ENCODE measurements around the gene SETD1A. TPM values are rescaled to one million over a fixed set of nuclear protein-coding genes. Genes with fewer than 3 reads are reported as not detected.
"Not testable (repeated sequence)": the region's sequence is repeated elsewhere in the genome, so short reads cannot be mapped to it uniquely, and the experiment has no call there.

The SETD1A gene
- total RNA-seq, 1 experiment from 2014 or later = 0.51 TPM

- in situ Hi-C loops (cut with HindIII; ENCODE audit: low sequenced_read_pairs) = no loop called here
- DNase-seq (ENCODE audit: low spot score) = peak; percentile 97
These were observed 29.7 kb upstream of the SETD1A start for GRCh38 chr16:30927789-30928378.

DNA sequence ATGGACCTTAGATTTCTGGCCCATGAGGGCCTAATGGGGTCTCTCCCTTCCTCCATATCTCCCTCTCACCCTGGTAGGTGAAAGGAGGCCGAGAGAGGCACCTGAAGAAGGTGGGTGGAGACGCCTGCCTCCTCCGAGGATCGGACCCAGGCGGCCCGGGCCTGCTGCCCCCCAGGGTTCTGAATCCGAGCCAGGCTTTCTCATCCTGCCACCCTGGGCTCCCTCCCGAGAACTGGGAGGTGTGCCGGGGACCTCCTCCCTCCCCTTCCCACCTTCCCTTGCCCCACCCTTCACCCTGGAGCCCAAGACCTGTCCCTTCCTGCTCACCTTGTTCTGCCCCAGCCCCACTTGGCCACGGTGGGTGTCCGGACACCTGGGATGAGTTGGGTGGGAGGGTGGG, 29.2 kb upstream of the SETD1A start:
- in situ Hi-C loops (cut with HindIII; ENCODE audit: low sequenced_read_pairs) = no loop called here
- no peak for DNase-seq (ENCODE audit: low spot score)

- in situ Hi-C loops (cut with HindIII; ENCODE audit: low sequenced_read_pairs) = no loop called here
These were observed 28.4 kb upstream of the SETD1A start for GRCh38 chr16:30929167-30929566.

DNA sequence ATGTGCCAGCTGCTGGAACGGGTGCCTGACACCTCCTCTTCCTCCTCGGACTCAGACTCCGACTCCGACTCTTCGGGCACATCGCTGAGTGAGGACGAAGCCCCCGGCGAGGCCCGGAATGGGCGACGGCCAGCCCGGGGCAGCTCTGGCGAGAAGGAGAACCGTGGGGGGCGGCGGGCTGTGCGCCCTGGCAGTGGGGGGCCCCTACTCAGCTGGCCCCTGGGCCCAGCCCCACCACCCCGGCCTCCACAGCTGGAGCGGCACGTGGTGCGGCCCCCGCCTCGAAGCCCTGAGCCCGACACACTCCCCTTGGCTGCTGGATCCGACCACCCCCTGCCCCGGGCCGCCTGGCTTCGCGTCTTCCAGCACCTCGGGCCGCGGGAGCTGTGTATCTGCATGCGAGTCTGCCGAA, 27.4 kb upstream of the SETD1A start:
- DNase-seq (ENCODE audit: low spot score) = no peak
- in situ Hi-C loops (cut with HindIII; ENCODE audit: low sequenced_read_pairs) = no loop called here

More at GRCh38 chr16:30929167-30929566, 28.4 kb upstream of the SETD1A start:
- DNase-seq (ENCODE audit: low spot score) = no peak

GRCh38 chr16:30931068-30931650, 26.4 kb upstream of the SETD1A start:
- DNase-seq (ENCODE audit: low spot score) = no peak
- in situ Hi-C loops (cut with HindIII; ENCODE audit: low sequenced_read_pairs) = no loop called here

DNA sequence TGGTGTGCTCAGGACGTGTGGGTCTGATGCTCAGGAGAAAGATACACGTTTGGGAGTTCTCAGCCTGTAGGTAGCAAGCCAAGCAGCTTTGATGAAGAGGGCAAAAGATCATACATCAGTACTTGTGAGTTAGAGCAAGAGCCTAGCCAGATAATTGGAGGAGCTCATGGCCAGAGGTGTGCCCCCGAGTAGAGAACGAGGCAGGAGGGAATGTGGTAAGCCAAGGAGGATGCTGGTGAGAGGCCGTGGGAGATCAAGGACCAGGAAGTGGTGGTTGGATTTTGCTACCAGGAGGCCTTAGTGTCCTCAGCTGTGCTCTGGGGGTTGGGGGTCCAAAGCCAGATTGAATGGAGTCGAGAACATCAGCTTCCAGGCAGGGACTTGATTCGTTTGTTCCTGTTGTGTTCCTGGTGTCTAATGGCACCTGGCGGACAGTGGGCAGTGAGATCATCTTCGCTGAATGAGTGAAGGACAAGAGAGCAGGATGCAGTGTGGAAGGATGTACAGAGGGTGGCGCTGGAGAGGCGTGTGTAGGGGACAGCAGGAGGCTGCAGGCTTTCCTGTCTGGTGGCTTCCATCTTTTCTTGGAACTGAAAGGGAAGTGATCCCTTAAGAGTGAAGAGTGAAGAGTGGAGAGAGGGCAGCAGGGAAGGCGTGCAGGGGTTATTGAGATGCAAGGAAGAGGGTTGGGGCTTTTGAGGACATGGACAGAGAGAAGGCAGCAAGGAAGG, 22.6 kb upstream of the SETD1A start:
- in situ Hi-C loops (cut with HindIII; ENCODE audit: low sequenced_read_pairs) = no loop called here
- DNase-seq (ENCODE audit: low spot score) = peak; percentile 65

- no peak for DNase-seq (ENCODE audit: low spot score)
- in situ Hi-C loops (cut with HindIII; ENCODE audit: low sequenced_read_pairs) = no loop called here
These were observed 19.9 kb upstream of the SETD1A start for GRCh38 chr16:30937692-30938091.

GRCh38 chr16:30939571-30939970, 18.0 kb upstream of the SETD1A start:
- in situ Hi-C loops (cut with HindIII; ENCODE audit: low sequenced_read_pairs); DNase-seq (ENCODE audit: low spot score): not testable (repeated sequence)

GRCh38 chr16:30941600-30942425, 15.7 kb upstream of the SETD1A start:
- in situ Hi-C loops (cut with HindIII; ENCODE audit: low sequenced_read_pairs) = no loop called here
- DNase-seq (ENCODE audit: low spot score) = peak; percentile 74

GRCh38 chr16:30942426-30942806, 15.1 kb upstream of the SETD1A start:
- in situ Hi-C loops (cut with HindIII; ENCODE audit: low sequenced_read_pairs) = no loop called here
- no peak for DNase-seq (ENCODE audit: low spot score)

- DNase-seq (ENCODE audit: low spot score) = no peak
- in situ Hi-C loops (cut with HindIII; ENCODE audit: low sequenced_read_pairs) = no loop called here
These were observed 13.2 kb upstream of the SETD1A start for GRCh38 chr16:30944352-30944751.

- in situ Hi-C loops (cut with HindIII; ENCODE audit: low sequenced_read_pairs) = no loop called here
- DNase-seq (ENCODE audit: low spot score) = no peak
These were observed 10.6 kb upstream of the SETD1A start for GRCh38 chr16:30946671-30947540.

DNA sequence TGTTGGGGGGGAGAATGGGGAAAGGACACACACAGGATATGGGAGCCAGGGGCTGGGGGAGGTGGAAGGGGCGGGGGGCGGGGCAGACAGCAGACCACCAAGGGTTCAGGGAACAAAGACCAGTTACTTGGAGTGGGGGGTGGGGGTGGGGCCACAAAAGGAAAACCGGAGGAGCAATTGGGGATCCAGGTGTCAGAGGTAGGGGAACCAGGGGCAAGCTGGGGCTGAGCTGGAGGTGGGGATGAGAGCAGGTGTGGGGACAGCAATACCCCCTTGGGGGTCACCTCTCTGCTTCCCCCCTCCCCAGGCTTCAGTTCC, 10.1 kb upstream of the SETD1A start:
- no peak for DNase-seq (ENCODE audit: low spot score)
- in situ Hi-C loops (cut with HindIII; ENCODE audit: low sequenced_read_pairs) = no loop called here

- DNase-seq (ENCODE audit: low spot score) = peak; percentile 99
- in situ Hi-C loops (cut with HindIII; ENCODE audit: low sequenced_read_pairs) = no loop called here
These were observed 9.5 kb upstream of the SETD1A start for GRCh38 chr16:30947859-30948666.

- in situ Hi-C loops (cut with HindIII; ENCODE audit: low sequenced_read_pairs) = no loop called here
- peak; percentile 76 for DNase-seq (ENCODE audit: low spot score)
These were observed 8.6 kb upstream of the SETD1A start, which contains the start of gene ORAI3 for GRCh38 chr16:30948667-30949649. ORAI3 (plus strand) TSS chr16:30949068; CDS start chr16:30949290, 222 bp downstream.

GRCh38 chr16:30949650-30950515, 7.7 kb upstream of the SETD1A start:
- DNase-seq (ENCODE audit: low spot score) = peak; percentile 40
- in situ Hi-C loops (cut with HindIII; ENCODE audit: low sequenced_read_pairs) = no loop called here

All from G401 (cell line).